Measurements from ENCODE around the gene HORMAD2. TPM values are rescaled to one million over a fixed set of nuclear protein-coding genes. Genes with fewer than 3 reads are reported as not detected.

Gene HORMAD2
- total RNA-seq, 1 donor from 2014 or later, result not detected

GRCh38 chr22:30087611-30088010, 7.3 kb downstream of the HORMAD2 start:
- H2AFZ ChIP-seq (ENCODE audit: low read depth, low read length), result no peak overlapping the region
- Mint-ChIP-seq H3K36me3 (ENCODE audit: low read depth, unreplicated experiment) (no peaks in the 10 kb centered on the region), H3K27ac (ENCODE audit: unreplicated experiment) (peak overlapping the region; percentile 1), H3K4me1 (ENCODE audit: low read depth, unreplicated experiment) (peaks cover 3% of the 10 kb centered on the region), H3K9me3 (ENCODE audit: unreplicated experiment) (peaks cover 2% of the 10 kb centered on the region), H3K4me3 (ENCODE audit: unreplicated experiment) (no peak overlapping the region), H3K27me3 (ENCODE audit: low read depth, unreplicated experiment) (no peaks in the 10 kb centered on the region)
- no peak for FAIRE-seq
- peak overlapping the region; percentile 37 for H3K27ac ChIP-seq (ENCODE audit: low read depth, low read length)
- H3K4me1 ChIP-seq (ENCODE audit: insufficient read depth, low read length), result no peaks in the 10 kb centered on the region
- TF ChIP-seq CTCF (IDR thresholded peaks at IDR 0.05; ENCODE audit: insufficient read depth, low read depth, low read length) (no peak), EZH2 (IDR thresholded peaks at IDR 0.05; ENCODE audit: insufficient read depth, low read length) (no peak)
- peak overlapping the region; percentile 9 for H3K9ac ChIP-seq (ENCODE audit: low read length)
- H3K36me3 ChIP-seq (ENCODE audit: insufficient read depth, low read length), result no peaks in the 10 kb centered on the region
- H3K4me2 ChIP-seq (ENCODE audit: low read length), result no peak overlapping the region
- no peak for DNase-seq (ENCODE audit: low read depth)
- no peak overlapping the region for H3K4me3 ChIP-seq (ENCODE audit: insufficient read depth, low read depth, low read length)
- H4K20me1 ChIP-seq (ENCODE audit: insufficient read depth, low read length), result no peaks in the 10 kb centered on the region
- no peaks in the 10 kb centered on the region for H3K27me3 ChIP-seq (ENCODE audit: insufficient read depth, low read length)
- H3K79me2 ChIP-seq (ENCODE audit: insufficient read depth, low read length), result no peaks in the 10 kb centered on the region
- H3K9me3 ChIP-seq (ENCODE audit: insufficient read depth, low read depth, low read length), result no peaks in the 10 kb centered on the region

GRCh38 chr22:30088468-30088867, 8.2 kb downstream of the HORMAD2 start:
- Histone ChIP-seq H2AFZ (ENCODE audit: low read depth, low read length) (no peak overlapping the region), H3K4me1 (ENCODE audit: insufficient read depth, low read length) (no peaks in the 10 kb centered on the region), H3K36me3 (ENCODE audit: insufficient read depth, low read length) (no peaks in the 10 kb centered on the region), H3K79me2 (ENCODE audit: insufficient read depth, low read length) (no peaks in the 10 kb centered on the region), H3K27ac (ENCODE audit: low read depth, low read length) (no peak overlapping the region), H3K27me3 (ENCODE audit: insufficient read depth, low read length) (no peaks in the 10 kb centered on the region), H3K9me3 (ENCODE audit: insufficient read depth, low read depth, low read length) (no peaks in the 10 kb centered on the region), H3K4me3 (ENCODE audit: insufficient read depth, low read depth, low read length) (no peak overlapping the region), H4K20me1 (ENCODE audit: insufficient read depth, low read length) (no peaks in the 10 kb centered on the region), H3K9ac (ENCODE audit: low read length) (no peak overlapping the region), H3K4me2 (ENCODE audit: low read length) (no peak overlapping the region)
- Mint-ChIP-seq H3K36me3 (ENCODE audit: low read depth, unreplicated experiment) (no peaks in the 10 kb centered on the region), H3K27me3 (ENCODE audit: low read depth, unreplicated experiment) (no peaks in the 10 kb centered on the region), H3K9me3 (ENCODE audit: unreplicated experiment) (peaks cover 5% of the 10 kb centered on the region), H3K27ac (ENCODE audit: unreplicated experiment) (no peak overlapping the region), H3K4me1 (ENCODE audit: low read depth, unreplicated experiment) (peaks cover 3% of the 10 kb centered on the region), H3K4me3 (ENCODE audit: unreplicated experiment) (no peak overlapping the region)
- TF ChIP-seq CTCF (IDR thresholded peaks at IDR 0.05; ENCODE audit: insufficient read depth, low read depth, low read length), result no peak
- no peak for TF ChIP-seq EZH2 (IDR thresholded peaks at IDR 0.05; ENCODE audit: insufficient read depth, low read length)
- DNase-seq (ENCODE audit: low read depth) (no peak), FAIRE-seq (no peak)

GRCh38 chr22:30089655-30089974, 9.4 kb downstream of the HORMAD2 start:
- Mint-ChIP-seq H3K9me3 (ENCODE audit: unreplicated experiment) (peaks cover 5% of the 10 kb centered on the region), H3K27ac (ENCODE audit: unreplicated experiment) (no peak overlapping the region), H3K36me3 (ENCODE audit: low read depth, unreplicated experiment) (no peaks in the 10 kb centered on the region), H3K4me1 (ENCODE audit: low read depth, unreplicated experiment) (peaks cover 3% of the 10 kb centered on the region), H3K4me3 (ENCODE audit: unreplicated experiment) (no peak overlapping the region), H3K27me3 (ENCODE audit: low read depth, unreplicated experiment) (no peaks in the 10 kb centered on the region)
- Histone ChIP-seq H3K36me3 (ENCODE audit: insufficient read depth, low read length) (no peaks in the 10 kb centered on the region), H2AFZ (ENCODE audit: low read depth, low read length) (no peak overlapping the region), H3K79me2 (ENCODE audit: insufficient read depth, low read length) (no peaks in the 10 kb centered on the region), H3K9me3 (ENCODE audit: insufficient read depth, low read depth, low read length) (no peaks in the 10 kb centered on the region), H3K4me2 (ENCODE audit: low read length) (no peak overlapping the region), H3K27ac (ENCODE audit: low read depth, low read length) (no peak overlapping the region), H3K9ac (ENCODE audit: low read length) (no peak overlapping the region), H3K4me1 (ENCODE audit: insufficient read depth, low read length) (no peaks in the 10 kb centered on the region), H3K27me3 (ENCODE audit: insufficient read depth, low read length) (no peaks in the 10 kb centered on the region), H3K4me3 (ENCODE audit: insufficient read depth, low read depth, low read length) (no peak overlapping the region), H4K20me1 (ENCODE audit: insufficient read depth, low read length) (no peaks in the 10 kb centered on the region)
- TF ChIP-seq CTCF (IDR thresholded peaks at IDR 0.05; ENCODE audit: insufficient read depth, low read depth, low read length) (no peak), EZH2 (IDR thresholded peaks at IDR 0.05; ENCODE audit: insufficient read depth, low read length) (no peak)
- FAIRE-seq (peak; percentile 17), DNase-seq (ENCODE audit: low read depth) (no peak)
